HepG2 (cell line): ENCODE data around the gene MADD. TPM values are rescaled to one million over a fixed set of nuclear protein-coding genes. Genes with fewer than 3 reads are reported as not detected.

Experiments
- CEBPB ChIP-seq: IDR thresholded peaks from 2 replicates; pipeline ENCODE4 v1.6.1; 2011; ENCODE audit warnings: low read depth, low read length, improper control_type of control experiment, borderline replicate concordance
- CREM ChIP-seq, 2 experiments: sonication (generic) in 1 of 2; formaldehyde crosslinking in 1 of 2; IDR thresholded peaks; 2 replicates each; pipeline versions ENCODE4 v1.4.0 to v1.6.1; 2016 to 2020; ENCODE audit warnings: antibody characterized with exemption in 1 of 2, mild to moderate bottlenecking in 1 of 2, missing genetic modification reagents in 1 of 2
- HCFC1 ChIP-seq: fragments of 150-350 bp; IDR thresholded peaks from 2 replicates; pipeline ENCODE4 v1.6.1; 2014; ENCODE audit warnings: low read depth, low read length
- HES4 ChIP-seq: sonication (generic); formaldehyde crosslinking; IDR thresholded peaks from 2 replicates; pipeline ENCODE4 v1.9.0; 2021; ENCODE audit warnings: mild to moderate bottlenecking, missing genetic modification reagents, borderline replicate concordance
- HOXA9 ChIP-seq: sonication (generic); formaldehyde crosslinking; IDR thresholded peaks from 2 replicates; pipeline ENCODE4 v1.8.1; 2022; ENCODE audit warnings: missing genetic modification reagents, mild to moderate bottlenecking, moderate library complexity, borderline replicate concordance
- NCOR1 ChIP-seq: fragments of 200-600 bp; sonication (generic); IDR thresholded peaks from 2 replicates; pipeline ENCODE4 v1.7.0; 2017; ENCODE audit warnings: antibody characterized with exemption, low read length, borderline replicate concordance
- NFE2 ChIP-seq: sonication (generic); formaldehyde crosslinking; IDR thresholded peaks from 2 replicates; pipeline ENCODE4 v1.4.0; 2020; ENCODE audit warnings: missing genetic modification reagents
- PAF1 ChIP-seq: IDR thresholded peaks from 2 replicates; pipeline ENCODE4 v1.6.1; 2016; ENCODE audit warnings: missing genetic modification reagents, missing compliant biosample characterization
- SMAD1 ChIP-seq: sonication (generic); formaldehyde crosslinking; IDR thresholded peaks from 2 replicates; pipeline ENCODE4 v1.4.0; 2020; ENCODE audit warnings: missing genetic modification reagents, low read depth, mild to moderate bottlenecking, borderline replicate concordance
- SMARCE1 ChIP-seq: fragments of 450-650 bp; IDR thresholded peaks from 2 replicates; pipeline ENCODE4 v1.6.1; 2017; ENCODE audit warnings: borderline replicate concordance
- STAG1 ChIP-seq: sonication (generic); formaldehyde crosslinking; IDR thresholded peaks from 2 replicates; pipeline ENCODE4 v1.4.0; 2020; ENCODE audit warnings: missing genetic modification reagents
- ZBTB38 ChIP-seq: sonication (generic); formaldehyde crosslinking; IDR thresholded peaks from 2 replicates; pipeline ENCODE4 v1.5.1; 2020; ENCODE audit warnings: mild to moderate bottlenecking, missing genetic modification reagents
- ZNF17 ChIP-seq: sonication (generic); formaldehyde crosslinking; IDR thresholded peaks from 2 replicates; pipeline ENCODE4 v1.5.0; 2020; ENCODE audit warnings: mild to moderate bottlenecking, missing genetic modification reagents
- ZNF318 ChIP-seq: sonication (generic); formaldehyde crosslinking; IDR thresholded peaks from 2 replicates; pipeline ENCODE4 v1.4.0; 2020; ENCODE audit warnings: mild to moderate bottlenecking, missing genetic modification reagents
- ZNF589 ChIP-seq: sonication (generic); formaldehyde crosslinking; conservative IDR thresholded peaks from 2 replicates; pipeline ENCODE4 v1.8.0; 2022; ENCODE audit warnings: mild to moderate bottlenecking, moderate library complexity, missing genetic modification reagents
- polyA plus RNA-seq, 8 experiments: library from polyadenylated mRNA; depleted of rRNA in 3 of 8; stranded (reverse) in 7 of 8; unstranded in 1 of 8; fragments of >200 nt; fragmentation: Illumina TruSeq in 4 of 8; extraction: Trizol in 4 of 8; gene quantifications; 2 replicates each; pipeline versions ENCODE4 v1.2.1 to v1.2.3, GENCODE V29; 2011 to 2016; ENCODE audit warnings: low read depth in 4 of 8, missing spikeins in 1 of 8, mixed read lengths in 1 of 8; ENCODE audit not compliant: insufficient read depth in 1 of 8
- total RNA-seq, 5 experiments: library from RNA; depleted of rRNA; stranded (reverse); fragments of >200 nt; fragmentation: Illumina TruSeq; extraction: Trizol; gene quantifications; 2 replicates each; pipeline ENCODE4 v1.2.3, GENCODE V29; 2016; ENCODE audit warnings: low read depth in 1 of 5
- TF ChIP-seq, protein P1 (sequence below): sonication (generic); formaldehyde crosslinking; IDR thresholded peaks from 2 replicates; pipeline ENCODE4 v1.4.0; 2020; ENCODE audit warnings: missing genetic modification reagents, mild to moderate bottlenecking, borderline replicate concordance
- TF ChIP-seq, protein P2 (sequence below), 2 experiments: sonication (generic) in 1 of 2; formaldehyde crosslinking in 1 of 2; IDR thresholded peaks; 2 replicates each; pipeline versions ENCODE4 v1.5.1 to v1.6.1; 2011 to 2020; ENCODE audit warnings: borderline replicate concordance in 1 of 2, low read depth in 1 of 2, low read length in 1 of 2, mild to moderate bottlenecking in 1 of 2, missing genetic modification reagents in 1 of 2, moderate library complexity in 1 of 2

The MADD gene
- total and polyA plus RNA-seq, 2 of the 13 experiments (the other 11 are each of a cell fraction or from before 2014, with no cell fraction given) = 18.0 to 29.2 TPM

- TF ChIP-seq CREM (IDR thresholded peaks at IDR 0.05) = no peak
- no peak for TF ChIP-seq CREM (CRISPR knock-in tag; IDR thresholded peaks at IDR 0.05)
- TF ChIP-seq HOXA9 (CRISPR knock-in tag) = no peak
- TF ChIP-seq ZNF17 (CRISPR knock-in tag) = no peak
- TF ChIP-seq ZNF318 (CRISPR knock-in tag) = no peak
- TF ChIP-seq ZBTB38 = no peak
- no peak for TF ChIP-seq HCFC1
- TF ChIP-seq, protein P1, sequence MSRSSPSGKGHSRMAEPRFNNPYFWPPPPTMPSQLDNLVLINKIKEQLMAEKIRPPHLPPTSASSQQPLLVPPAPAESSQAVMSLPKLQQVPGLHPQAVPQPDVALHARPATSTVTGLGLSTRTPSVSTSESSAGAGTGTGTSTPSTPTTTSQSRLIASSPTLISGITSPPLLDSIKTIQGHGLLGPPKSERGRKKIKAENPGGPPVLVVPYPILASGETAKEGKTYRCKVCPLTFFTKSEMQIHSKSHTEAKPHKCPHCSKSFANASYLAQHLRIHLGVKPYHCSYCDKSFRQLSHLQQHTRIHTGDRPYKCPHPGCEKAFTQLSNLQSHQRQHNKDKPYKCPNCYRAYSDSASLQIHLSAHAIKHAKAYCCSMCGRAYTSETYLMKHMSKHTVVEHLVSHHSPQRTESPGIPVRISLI = no peak
- TF ChIP-seq CEBPB = no peak
- no peak for TF ChIP-seq HES4 (CRISPR knock-in tag)
- TF ChIP-seq PAF1 = no peak
- no peak for TF ChIP-seq ZNF589
- TF ChIP-seq SMARCE1 = no peak
- no peak for TF ChIP-seq NFE2
- TF ChIP-seq, protein P2, sequence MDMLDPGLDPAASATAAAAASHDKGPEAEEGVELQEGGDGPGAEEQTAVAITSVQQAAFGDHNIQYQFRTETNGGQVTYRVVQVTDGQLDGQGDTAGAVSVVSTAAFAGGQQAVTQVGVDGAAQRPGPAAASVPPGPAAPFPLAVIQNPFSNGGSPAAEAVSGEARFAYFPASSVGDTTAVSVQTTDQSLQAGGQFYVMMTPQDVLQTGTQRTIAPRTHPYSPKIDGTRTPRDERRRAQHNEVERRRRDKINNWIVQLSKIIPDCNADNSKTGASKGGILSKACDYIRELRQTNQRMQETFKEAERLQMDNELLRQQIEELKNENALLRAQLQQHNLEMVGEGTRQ (IDR thresholded peaks at IDR 0.05; ENCODE audit: low read depth, low read length) = no peak
- TF ChIP-seq, protein P2 (CRISPR knock-in tag; IDR thresholded peaks at IDR 0.05; ENCODE audit: borderline replicate concordance) = no peak
- no peak for TF ChIP-seq STAG1 (CRISPR knock-in tag)
- no peak for TF ChIP-seq SMAD1 (CRISPR knock-in tag)
- TF ChIP-seq NCOR1 = 0 out of 2 replicates have a peak, but pooled peaks have one; percentile 52
Measured at GRCh38 chr11:47253660-47254059, 16.3 kb upstream of the MADD start (continued).
